Measurements from ENCODE around the gene TNRC6A. TPM values are rescaled to one million over a fixed set of nuclear protein-coding genes. Genes with fewer than 3 reads are reported as not detected.
A peak's percentile ranks its signal among the peaks of the same experiment; 100 is the strongest.
"Not testable (repeated sequence)": the region's sequence is repeated elsewhere in the genome, so short reads cannot be mapped to it uniquely, and the experiment has no call there.

The TNRC6A gene
- total RNA-seq, 6 experiments from 2014 or later: 17.0 to 38.4 (median 23.1) TPM

- no peak overlapping the region for H3K27ac ChIP-seq
- intact Hi-C loops (cut with DNase I): loop anchor here in 1 of 2 donors (10.0 kb wide), 1 partner anchor 241 kb away; no protein-coding TSS in a partner anchor
- no peaks in the 10 kb centered on the region for H3K4me1 ChIP-seq
- ATAC-seq: no peak
- H3K36me3 ChIP-seq: peaks cover 6 to 88% (median 45%) of the 10 kb centered on the region in 4 donors
- TF ChIP-seq POLR2A (IDR thresholded peaks at IDR 0.05) (no peak), CTCF (IDR thresholded peaks at IDR 0.05) (no peak)
- H3K27me3 ChIP-seq: no peaks in the 10 kb centered on the region
- 90% methylated on average over 5 of the region's 5 CpGs for WGBS (ENCODE audit: insufficient coverage, low coverage, low lambda C conversion rate, missing lambda C conversion rate)
- DNase-seq: no peak
- no peaks in the 10 kb centered on the region for H3K9me3 ChIP-seq
- H3K4me3 ChIP-seq: no peak overlapping the region
Measured at GRCh38 chr16:24805484-24805883, 76.0 kb downstream of the TNRC6A start.

- no peak for DNase-seq
- intact Hi-C loops (cut with DNase I): loop anchor here in 1 of 2 donors (10.0 kb wide), 1 partner anchor 242 kb away; no protein-coding TSS in a partner anchor
- WGBS (ENCODE audit: insufficient coverage, low coverage, low lambda C conversion rate, missing lambda C conversion rate): 58% methylated on average over 1 of the region's 1 CpG
- Histone ChIP-seq H3K4me3 (no peak overlapping the region), H3K27me3 (no peaks in the 10 kb centered on the region), H3K4me1 (no peaks in the 10 kb centered on the region), H3K27ac (no peak overlapping the region), H3K9me3 (no peaks in the 10 kb centered on the region), H3K36me3 (peaks cover 6 to 86% (median 47%) of the 10 kb centered on the region in 4 donors)
- no peak for ATAC-seq
- TF ChIP-seq POLR2A (IDR thresholded peaks at IDR 0.05): no peak
- TF ChIP-seq CTCF (IDR thresholded peaks at IDR 0.05): no peak
Measured at GRCh38 chr16:24807301-24807700, 77.8 kb downstream of the TNRC6A start.

DNA sequence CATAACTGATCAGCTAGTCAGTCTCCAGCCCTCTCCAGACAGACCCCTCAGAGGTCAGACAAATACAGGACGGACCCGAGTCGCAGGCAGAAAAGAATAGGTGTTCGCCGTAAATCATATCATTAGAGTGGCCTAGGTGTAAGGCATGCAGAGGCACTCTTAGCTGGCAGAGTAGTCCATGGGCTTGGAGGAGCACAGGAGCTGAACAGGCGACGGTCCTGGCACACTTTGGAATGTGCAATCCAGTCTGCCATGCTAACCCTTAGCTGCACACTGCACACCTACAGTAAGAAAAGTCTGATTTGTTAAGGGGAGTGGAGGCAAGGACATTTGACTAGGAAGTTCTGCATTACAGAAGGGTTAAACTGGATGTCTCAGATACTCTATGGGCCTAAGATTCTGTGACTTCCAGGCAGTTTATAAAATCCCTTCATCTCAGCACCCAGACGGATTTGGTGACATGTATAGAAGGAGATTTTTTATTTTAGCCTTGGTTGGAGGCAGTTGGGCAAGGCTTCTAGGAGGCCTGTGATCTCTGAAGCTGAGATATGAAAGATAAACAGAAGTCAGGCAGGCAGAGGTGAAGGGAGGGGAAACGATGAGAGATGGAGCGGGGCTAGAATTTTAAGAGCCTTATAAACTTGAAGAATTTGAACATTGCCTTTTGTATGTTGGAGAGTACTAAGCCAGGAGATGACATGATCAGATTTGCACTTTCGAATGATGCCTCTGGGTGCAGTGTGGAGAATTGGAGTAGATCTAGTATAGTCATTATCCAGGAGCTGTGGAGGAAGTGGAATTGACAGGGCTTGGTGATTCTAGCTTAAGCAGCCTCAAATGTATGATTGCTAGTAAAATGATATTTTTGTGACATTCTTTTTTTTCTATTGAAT is 81.7 kb downstream of the TNRC6A start:
- DNase-seq: no peak
- peak in 3 of 4 donors; percentile 12 to 58 (median 45) for ATAC-seq
- peaks cover 0 to 88% (median 47%) of the 10 kb centered on the region in 4 donors for H3K36me3 ChIP-seq

DNA sequence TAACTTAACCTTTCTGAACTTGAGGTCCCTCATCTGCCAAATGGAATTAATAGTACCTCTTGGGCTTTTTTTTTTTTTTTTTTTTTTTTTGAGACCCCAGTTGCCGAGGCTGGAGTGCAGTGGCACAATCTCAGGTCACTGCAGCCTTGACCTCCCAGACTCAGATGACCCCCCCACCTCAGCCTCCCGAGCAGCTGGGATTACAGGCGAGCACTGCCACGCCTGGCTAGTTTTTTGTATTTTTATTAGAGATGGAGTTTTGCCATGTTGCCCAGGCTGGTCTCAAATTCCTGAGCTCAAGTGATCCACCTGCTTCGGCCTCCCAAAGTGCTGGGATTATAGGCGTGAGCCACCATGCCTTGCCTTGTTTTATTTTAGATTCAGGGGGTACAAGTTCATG is 83.4 kb downstream of the TNRC6A start:
- ATAC-seq; H3K9me3 ChIP-seq; H3K27me3 ChIP-seq; H3K4me3 ChIP-seq; H3K27ac ChIP-seq; DNase-seq; H3K4me1 ChIP-seq; intact Hi-C loops (cut with DNase I): not testable (repeated sequence)
- 76% methylated on average over 4 of the region's 6 CpGs for WGBS (ENCODE audit: insufficient coverage, low coverage, low lambda C conversion rate, missing lambda C conversion rate)
- H3K36me3 ChIP-seq: peaks cover 0 to 88% (median 46%) of the 10 kb centered on the region in 4 donors

More for the DNA sequence above, 81.7 kb downstream of the TNRC6A start:
- intact Hi-C loops (cut with DNase I): no loop called here
- no peak for TF ChIP-seq POLR2A (IDR thresholded peaks at IDR 0.05)
- TF ChIP-seq CTCF (IDR thresholded peaks at IDR 0.05): no peak
- peaks cover 0 to under 1% (median 0%) of the 10 kb centered on the region in 4 donors for H3K4me1 ChIP-seq
- H3K4me3 ChIP-seq: no peak overlapping the region
- H3K27me3 ChIP-seq: no peaks in the 10 kb centered on the region
- no peaks in the 10 kb centered on the region for H3K9me3 ChIP-seq
- H3K27ac ChIP-seq: no peak overlapping the region
- 79% methylated on average over 8 of the region's 11 CpGs for WGBS (ENCODE audit: insufficient coverage, low coverage, low lambda C conversion rate, missing lambda C conversion rate)

- TF ChIP-seq CTCF (IDR thresholded peaks at IDR 0.05): no peak
- TF ChIP-seq POLR2A (IDR thresholded peaks at IDR 0.05): no peak
- no peak for ATAC-seq
- intact Hi-C loops (cut with DNase I): no loop called here
- H3K4me3 ChIP-seq: no peak overlapping the region
- DNase-seq: no peak
- no peaks in the 10 kb centered on the region for H3K27me3 ChIP-seq
- no peaks in the 10 kb centered on the region for H3K9me3 ChIP-seq
- peaks cover 0 to 12% (median 1%) of the 10 kb centered on the region in 4 donors for H3K4me1 ChIP-seq
- H3K36me3 ChIP-seq: peaks cover 2 to 88% (median 42%) of the 10 kb centered on the region in 4 donors
- 74% methylated on average over 7 of the region's 7 CpGs for WGBS (ENCODE audit: insufficient coverage, low coverage, low lambda C conversion rate, missing lambda C conversion rate)
- no peak overlapping the region for H3K27ac ChIP-seq
Measured at GRCh38 chr16:24815021-24815420, 85.6 kb downstream of the TNRC6A start.

All from right lobe of liver (tissue), 6 donors.